Kidney glomerular epithelial cell (primary cell): ENCODE results near the gene SOX5.

ENCODE experiments used
- DNase-seq: peaks from one replicate; lab custom pipeline; 2025; lab: John Stamatoyannopoulos, UW

SOX5 gene

DNA sequence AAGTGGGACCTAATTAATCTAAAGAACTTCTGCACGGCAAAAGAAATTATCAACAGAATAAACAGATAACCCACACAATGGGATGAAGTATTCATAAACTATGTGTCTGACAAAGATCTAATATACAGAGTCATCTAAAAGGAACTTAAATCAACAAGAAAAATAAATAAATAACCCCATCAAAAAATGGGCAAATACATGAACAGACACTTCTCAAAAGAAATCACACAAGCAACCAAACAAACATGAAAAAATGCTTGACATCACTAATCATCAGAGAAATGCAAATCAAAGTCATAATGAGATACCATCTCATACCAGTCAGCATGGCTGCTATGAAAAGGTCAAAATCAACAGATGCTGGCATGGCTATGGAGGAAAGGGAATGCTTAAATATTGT is 466.9 kb downstream of the SOX5 start:
- DNase-seq = no peak
